Measurements from ENCODE around the gene TAAR1. TPM values are rescaled to one million over a fixed set of nuclear protein-coding genes. Genes with fewer than 3 reads are reported as not detected.

TAAR1 gene
- total and polyA plus RNA-seq, 2 experiments from 2014 or later = not detected

DNA sequence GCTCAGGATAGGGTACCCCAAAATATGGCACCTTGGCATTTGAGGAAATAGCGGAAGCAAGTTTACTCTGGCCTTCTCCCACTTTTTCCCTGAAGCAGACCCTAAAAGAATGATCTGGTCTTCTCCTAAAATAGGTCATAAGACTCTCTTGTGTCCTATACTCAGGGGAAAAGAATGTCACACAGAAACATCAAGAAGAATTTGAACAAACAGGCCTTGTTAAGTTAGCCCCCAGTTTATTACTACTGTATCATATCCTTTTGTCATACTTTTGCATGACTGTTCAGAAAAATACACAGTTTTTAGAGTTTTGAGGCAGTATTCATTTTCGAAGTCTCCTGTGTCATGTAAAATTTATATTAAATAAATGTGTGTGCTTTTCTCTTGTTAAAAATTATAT is 47.4 kb downstream of the TAAR1 start (continued):
- TF ChIP-seq, protein P1, sequence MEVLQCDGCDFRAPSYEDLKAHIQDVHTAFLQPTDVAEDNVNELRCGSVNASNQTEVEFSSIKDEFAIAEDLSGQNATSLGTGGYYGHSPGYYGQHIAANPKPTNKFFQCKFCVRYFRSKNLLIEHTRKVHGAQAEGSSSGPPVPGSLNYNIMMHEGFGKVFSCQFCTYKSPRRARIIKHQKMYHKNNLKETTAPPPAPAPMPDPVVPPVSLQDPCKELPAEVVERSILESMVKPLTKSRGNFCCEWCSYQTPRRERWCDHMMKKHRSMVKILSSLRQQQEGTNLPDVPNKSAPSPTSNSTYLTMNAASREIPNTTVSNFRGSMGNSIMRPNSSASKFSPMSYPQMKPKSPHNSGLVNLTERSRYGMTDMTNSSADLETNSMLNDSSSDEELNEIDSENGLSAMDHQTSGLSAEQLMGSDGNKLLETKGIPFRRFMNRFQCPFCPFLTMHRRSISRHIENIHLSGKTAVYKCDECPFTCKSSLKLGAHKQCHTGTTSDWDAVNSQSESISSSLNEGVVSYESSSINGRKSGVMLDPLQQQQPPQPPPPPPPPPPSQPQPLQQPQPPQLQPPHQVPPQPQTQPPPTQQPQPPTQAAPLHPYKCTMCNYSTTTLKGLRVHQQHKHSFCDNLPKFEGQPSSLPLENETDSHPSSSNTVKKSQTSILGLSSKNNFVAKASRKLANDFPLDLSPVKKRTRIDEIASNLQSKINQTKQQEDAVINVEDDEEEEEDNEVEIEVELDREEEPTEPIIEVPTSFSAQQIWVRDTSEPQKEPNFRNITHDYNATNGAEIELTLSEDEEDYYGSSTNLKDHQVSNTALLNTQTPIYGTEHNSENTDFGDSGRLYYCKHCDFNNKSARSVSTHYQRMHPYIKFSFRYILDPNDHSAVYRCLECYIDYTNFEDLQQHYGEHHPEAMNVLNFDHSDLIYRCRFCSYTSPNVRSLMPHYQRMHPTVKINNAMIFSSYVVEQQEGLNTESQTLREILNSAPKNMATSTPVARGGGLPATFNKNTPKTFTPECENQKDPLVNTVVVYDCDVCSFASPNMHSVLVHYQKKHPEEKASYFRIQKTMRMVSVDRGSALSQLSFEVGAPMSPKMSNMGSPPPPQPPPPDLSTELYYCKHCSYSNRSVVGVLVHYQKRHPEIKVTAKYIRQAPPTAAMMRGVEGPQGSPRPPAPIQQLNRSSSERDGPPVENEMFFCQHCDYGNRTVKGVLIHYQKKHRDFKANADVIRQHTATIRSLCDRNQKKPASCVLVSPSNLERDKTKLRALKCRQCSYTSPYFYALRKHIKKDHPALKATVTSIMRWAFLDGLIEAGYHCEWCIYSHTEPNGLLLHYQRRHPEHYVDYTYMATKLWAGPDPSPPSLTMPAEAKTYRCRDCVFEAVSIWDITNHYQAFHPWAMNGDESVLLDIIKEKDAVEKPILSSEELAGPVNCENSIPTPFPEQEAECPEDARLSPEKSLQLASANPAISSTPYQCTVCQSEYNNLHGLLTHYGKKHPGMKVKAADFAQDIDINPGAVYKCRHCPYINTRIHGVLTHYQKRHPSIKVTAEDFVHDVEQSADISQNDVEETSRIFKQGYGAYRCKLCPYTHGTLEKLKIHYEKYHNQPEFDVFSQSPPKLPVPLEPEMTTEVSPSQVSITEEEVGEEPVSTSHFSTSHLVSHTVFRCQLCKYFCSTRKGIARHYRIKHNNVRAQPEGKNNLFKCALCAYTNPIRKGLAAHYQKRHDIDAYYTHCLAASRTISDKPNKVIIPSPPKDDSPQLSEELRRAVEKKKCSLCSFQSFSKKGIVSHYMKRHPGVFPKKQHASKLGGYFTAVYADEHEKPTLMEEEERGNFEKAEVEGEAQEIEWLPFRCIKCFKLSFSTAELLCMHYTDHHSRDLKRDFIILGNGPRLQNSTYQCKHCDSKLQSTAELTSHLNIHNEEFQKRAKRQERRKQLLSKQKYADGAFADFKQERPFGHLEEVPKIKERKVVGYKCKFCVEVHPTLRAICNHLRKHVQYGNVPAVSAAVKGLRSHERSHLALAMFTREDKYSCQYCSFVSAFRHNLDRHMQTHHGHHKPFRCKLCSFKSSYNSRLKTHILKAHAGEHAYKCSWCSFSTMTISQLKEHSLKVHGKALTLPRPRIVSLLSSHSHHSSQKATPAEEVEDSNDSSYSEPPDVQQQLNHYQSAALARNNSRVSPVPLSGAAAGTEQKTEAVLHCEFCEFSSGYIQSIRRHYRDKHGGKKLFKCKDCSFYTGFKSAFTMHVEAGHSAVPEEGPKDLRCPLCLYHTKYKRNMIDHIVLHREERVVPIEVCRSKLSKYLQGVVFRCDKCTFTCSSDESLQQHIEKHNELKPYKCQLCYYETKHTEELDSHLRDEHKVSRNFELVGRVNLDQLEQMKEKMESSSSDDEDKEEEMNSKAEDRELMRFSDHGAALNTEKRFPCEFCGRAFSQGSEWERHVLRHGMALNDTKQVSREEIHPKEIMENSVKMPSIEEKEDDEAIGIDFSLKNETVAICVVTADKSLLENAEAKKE (CRISPR knock-in tag; IDR thresholded peaks at IDR 0.05) = no peak
- TF ChIP-seq STAT1 (IDR thresholded peaks at IDR 0.05; ENCODE audit: unreplicated experiment) (no peak), ZNF114 (CRISPR knock-in tag; IDR thresholded peaks at IDR 0.05) (no peak)
- TF ChIP-seq, protein P2, sequence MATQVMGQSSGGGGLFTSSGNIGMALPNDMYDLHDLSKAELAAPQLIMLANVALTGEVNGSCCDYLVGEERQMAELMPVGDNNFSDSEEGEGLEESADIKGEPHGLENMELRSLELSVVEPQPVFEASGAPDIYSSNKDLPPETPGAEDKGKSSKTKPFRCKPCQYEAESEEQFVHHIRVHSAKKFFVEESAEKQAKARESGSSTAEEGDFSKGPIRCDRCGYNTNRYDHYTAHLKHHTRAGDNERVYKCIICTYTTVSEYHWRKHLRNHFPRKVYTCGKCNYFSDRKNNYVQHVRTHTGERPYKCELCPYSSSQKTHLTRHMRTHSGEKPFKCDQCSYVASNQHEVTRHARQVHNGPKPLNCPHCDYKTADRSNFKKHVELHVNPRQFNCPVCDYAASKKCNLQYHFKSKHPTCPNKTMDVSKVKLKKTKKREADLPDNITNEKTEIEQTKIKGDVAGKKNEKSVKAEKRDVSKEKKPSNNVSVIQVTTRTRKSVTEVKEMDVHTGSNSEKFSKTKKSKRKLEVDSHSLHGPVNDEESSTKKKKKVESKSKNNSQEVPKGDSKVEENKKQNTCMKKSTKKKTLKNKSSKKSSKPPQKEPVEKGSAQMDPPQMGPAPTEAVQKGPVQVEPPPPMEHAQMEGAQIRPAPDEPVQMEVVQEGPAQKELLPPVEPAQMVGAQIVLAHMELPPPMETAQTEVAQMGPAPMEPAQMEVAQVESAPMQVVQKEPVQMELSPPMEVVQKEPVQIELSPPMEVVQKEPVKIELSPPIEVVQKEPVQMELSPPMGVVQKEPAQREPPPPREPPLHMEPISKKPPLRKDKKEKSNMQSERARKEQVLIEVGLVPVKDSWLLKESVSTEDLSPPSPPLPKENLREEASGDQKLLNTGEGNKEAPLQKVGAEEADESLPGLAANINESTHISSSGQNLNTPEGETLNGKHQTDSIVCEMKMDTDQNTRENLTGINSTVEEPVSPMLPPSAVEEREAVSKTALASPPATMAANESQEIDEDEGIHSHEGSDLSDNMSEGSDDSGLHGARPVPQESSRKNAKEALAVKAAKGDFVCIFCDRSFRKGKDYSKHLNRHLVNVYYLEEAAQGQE (IDR thresholded peaks at IDR 0.05; ENCODE audit: unreplicated experiment) = no peak

DNA sequence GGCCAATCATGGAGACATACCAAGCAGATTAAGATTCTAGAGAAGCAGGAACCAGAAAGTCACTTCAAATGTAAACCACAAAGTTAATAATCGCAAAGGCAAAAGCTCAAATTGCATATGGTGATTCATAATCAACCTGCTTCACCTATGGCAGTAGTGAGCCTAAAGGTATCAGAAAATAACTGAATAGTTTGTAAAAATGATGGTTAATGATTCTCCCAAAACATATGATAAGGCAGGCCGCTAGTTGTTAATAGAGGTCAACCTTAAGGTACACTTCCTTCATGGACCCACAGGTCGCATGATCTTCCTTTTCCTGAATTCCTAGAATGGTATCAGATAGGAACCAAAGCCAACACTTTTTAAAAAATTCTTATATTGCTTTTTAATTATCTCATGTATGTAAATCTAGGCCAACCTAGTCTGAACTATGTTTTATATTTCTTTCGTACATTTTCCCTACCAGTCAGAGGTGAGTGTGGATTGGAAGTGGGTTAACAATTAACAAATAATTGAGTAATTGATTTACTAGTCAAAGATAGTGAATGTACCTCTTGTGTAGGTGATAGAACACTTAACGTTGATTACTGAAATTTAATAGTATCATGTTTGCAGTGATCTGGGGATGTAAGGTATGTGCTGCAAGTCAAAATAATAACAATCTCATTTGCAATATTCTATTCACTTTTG is 51.3 kb downstream of the TAAR1 start:
- no peaks in the 10 kb centered on the region for H3K9me2 ChIP-seq (ENCODE audit: insufficient read depth)
- no peaks in the 10 kb centered on the region for H4K20me1 ChIP-seq (replicated peaks; ENCODE audit: insufficient read depth)
- H3K79me2 ChIP-seq (replicated peaks; ENCODE audit: insufficient read depth) = no peaks in the 10 kb centered on the region
- H3F3A ChIP-seq (replicated peaks; ENCODE audit: low read depth) = no peaks in the 10 kb centered on the region
- no peak overlapping the region for H3K4me2 ChIP-seq
- H3K27ac ChIP-seq (ENCODE audit: low read depth) = no peak overlapping the region
- no peaks in the 10 kb centered on the region for H3K9me3 Mint-ChIP-seq
- H2AFZ ChIP-seq = no peak overlapping the region
- H3K36me3 ChIP-seq (ENCODE audit: insufficient read depth) = no peaks in the 10 kb centered on the region
- H3K4me1 ChIP-seq (ENCODE audit: insufficient read depth) = no peaks in the 10 kb centered on the region
- no peaks in the 10 kb centered on the region for H3K36me3 Mint-ChIP-seq (ENCODE audit: low read depth)
- ATAC-seq (no peak), DNase-seq (ENCODE audit: low spot score) (no peak)
- no peak overlapping the region for H3K4me3 Mint-ChIP-seq
- H3K4me3 ChIP-seq = no peak overlapping the region
- H3K4me1 Mint-ChIP-seq = no peaks in the 10 kb centered on the region
- no peaks in the 10 kb centered on the region for H3K27me3 Mint-ChIP-seq (ENCODE audit: insufficient read depth, low read depth, poor library complexity)
- no peak overlapping the region; the same call in 1 of the 2 replicates for H3K27ac Mint-ChIP-seq
- H3K27me3 ChIP-seq (ENCODE audit: insufficient read depth) = no peaks in the 10 kb centered on the region
- TF ChIP-seq, protein P3, sequence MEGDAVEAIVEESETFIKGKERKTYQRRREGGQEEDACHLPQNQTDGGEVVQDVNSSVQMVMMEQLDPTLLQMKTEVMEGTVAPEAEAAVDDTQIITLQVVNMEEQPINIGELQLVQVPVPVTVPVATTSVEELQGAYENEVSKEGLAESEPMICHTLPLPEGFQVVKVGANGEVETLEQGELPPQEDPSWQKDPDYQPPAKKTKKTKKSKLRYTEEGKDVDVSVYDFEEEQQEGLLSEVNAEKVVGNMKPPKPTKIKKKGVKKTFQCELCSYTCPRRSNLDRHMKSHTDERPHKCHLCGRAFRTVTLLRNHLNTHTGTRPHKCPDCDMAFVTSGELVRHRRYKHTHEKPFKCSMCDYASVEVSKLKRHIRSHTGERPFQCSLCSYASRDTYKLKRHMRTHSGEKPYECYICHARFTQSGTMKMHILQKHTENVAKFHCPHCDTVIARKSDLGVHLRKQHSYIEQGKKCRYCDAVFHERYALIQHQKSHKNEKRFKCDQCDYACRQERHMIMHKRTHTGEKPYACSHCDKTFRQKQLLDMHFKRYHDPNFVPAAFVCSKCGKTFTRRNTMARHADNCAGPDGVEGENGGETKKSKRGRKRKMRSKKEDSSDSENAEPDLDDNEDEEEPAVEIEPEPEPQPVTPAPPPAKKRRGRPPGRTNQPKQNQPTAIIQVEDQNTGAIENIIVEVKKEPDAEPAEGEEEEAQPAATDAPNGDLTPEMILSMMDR (conservative IDR thresholded peaks at IDR 0.05; ENCODE audit: low read depth in 2 of 2) = no peak
- TF ChIP-seq POLR2AphosphoS5 (IDR thresholded peaks at IDR 0.05; ENCODE audit: low read depth) = no peak
